ENCODE results near the gene KNL1. TPM values are rescaled to one million over a fixed set of nuclear protein-coding genes. Genes with fewer than 3 reads are reported as not detected.

The KNL1 gene
- total RNA-seq, result 10 to 100 TPM; 62.2 to 69.0 TPM

GRCh38 chr15:40593588-40594428 is at the start of gene KNL1:
Gene KNL1, plus strand, starts transcription at chr15:40594249. Its CDS starts 8,683 bp downstream, at chr15:40602932.
- DNase-seq, result peak; percentile 92
- Mint-ChIP-seq H3K36me3 (ENCODE audit: low read depth) (peaks cover 14% of the 10 kb centered on the region), H3K4me1 (peaks cover 41% of the 10 kb centered on the region), H3K4me3 (peak within 1 kb of the TSS; percentile 85), H3K9me3 (no peaks in the 10 kb centered on the region), H3K27me3 (peaks cover 7% of the 10 kb centered on the region), H3K27ac (peak within 1 kb of the TSS; percentile 97)
- CTCF ChIA-PET, result interaction anchor here (0.9 to 1.0 kb wide), 2 partner anchors 12 to 57 kb away, joined by 4 read pairs; no protein-coding TSS in a partner anchor
- POLR2A ChIA-PET, result no interaction called here

GRCh38 chr15:40545457-40545856 is 48.6 kb upstream of the KNL1 start:
- Mint-ChIP-seq H3K36me3 (ENCODE audit: low read depth) (peaks cover 11% of the 10 kb centered on the region), H3K27me3 (no peaks in the 10 kb centered on the region), H3K4me1 (peaks cover 8% of the 10 kb centered on the region), H3K27ac (no peak overlapping the region), H3K9me3 (no peaks in the 10 kb centered on the region), H3K4me3 (no peak overlapping the region)
- ChIA-PET CTCF (interaction anchor here (0.6 to 1.9 kb wide), 2 partner anchors 9 to 21 kb away, joined by 7 read pairs; no protein-coding TSS in a partner anchor), POLR2A (no interaction called here)
- no peak for DNase-seq

GRCh38 chr15:40548610-40549009 is 45.4 kb upstream of the KNL1 start:
- peaks cover 8% of the 10 kb centered on the region for H3K4me1 Mint-ChIP-seq
- POLR2A ChIA-PET, result no interaction called here

GRCh38 chr15:40549894-40550293 is 44.2 kb upstream of the KNL1 start:
- Mint-ChIP-seq H3K9me3 (no peaks in the 10 kb centered on the region), H3K36me3 (ENCODE audit: low read depth) (peaks cover 30% of the 10 kb centered on the region), H3K27ac (no peak overlapping the region), H3K4me3 (no peak overlapping the region), H3K4me1 (no peaks in the 10 kb centered on the region), H3K27me3 (no peaks in the 10 kb centered on the region)
- DNase-seq, result no peak
- POLR2A ChIA-PET, result no interaction called here
- CTCF ChIA-PET, result interaction anchor here (1.0 kb wide), 1 partner anchor 11 kb away, joined by 3 read pairs; no protein-coding TSS in a partner anchor

More at GRCh38 chr15:40548610-40549009, 45.4 kb upstream of the KNL1 start:
- Mint-ChIP-seq H3K9me3 (no peaks in the 10 kb centered on the region), H3K27ac (no peak overlapping the region), H3K36me3 (ENCODE audit: low read depth) (peaks cover 23% of the 10 kb centered on the region), H3K27me3 (no peaks in the 10 kb centered on the region), H3K4me3 (no peak overlapping the region)
- CTCF ChIA-PET, result interaction anchor here (0.5 kb wide), 1 partner anchor 19 kb away, joined by 3 read pairs; no protein-coding TSS in a partner anchor
- DNase-seq, result no peak

GRCh38 chr15:40550341-40551037 is 43.6 kb upstream of the KNL1 start:
- Mint-ChIP-seq H3K4me3 (no peak overlapping the region), H3K4me1 (no peaks in the 10 kb centered on the region), H3K9me3 (no peaks in the 10 kb centered on the region), H3K27ac (no peak overlapping the region), H3K27me3 (no peaks in the 10 kb centered on the region), H3K36me3 (ENCODE audit: low read depth) (peaks cover 33% of the 10 kb centered on the region)
- no peak for DNase-seq
- POLR2A ChIA-PET, result no interaction called here
- CTCF ChIA-PET, result interaction anchor here (0.6 to 1.0 kb wide), 2 partner anchors 12 to 70 kb away, joined by 3 to 4 read pairs; no protein-coding TSS in a partner anchor

GRCh38 chr15:40554161-40554525 is 39.9 kb upstream of the KNL1 start:
- DNase-seq, result no peak
- Mint-ChIP-seq H3K36me3 (ENCODE audit: low read depth) (peaks cover 39% of the 10 kb centered on the region), H3K9me3 (no peaks in the 10 kb centered on the region), H3K4me1 (peaks cover 2% of the 10 kb centered on the region), H3K27me3 (no peaks in the 10 kb centered on the region), H3K4me3 (no peak overlapping the region), H3K27ac (no peak overlapping the region)
- ChIA-PET CTCF (no interaction called here), POLR2A (no interaction called here)

GRCh38 chr15:40555876-40556275 is 38.2 kb upstream of the KNL1 start:
- DNase-seq, result no peak
- Mint-ChIP-seq H3K27me3 (no peaks in the 10 kb centered on the region), H3K9me3 (no peaks in the 10 kb centered on the region), H3K4me3 (no peak overlapping the region), H3K4me1 (peaks cover 5% of the 10 kb centered on the region), H3K36me3 (ENCODE audit: low read depth) (peaks cover 41% of the 10 kb centered on the region), H3K27ac (no peak overlapping the region)
- ChIA-PET POLR2A (no interaction called here), CTCF (no interaction called here)

GRCh38 chr15:40558952-40559742 is 34.9 kb upstream of the KNL1 start:
- no peak for DNase-seq
- Mint-ChIP-seq H3K4me1 (peaks cover 26% of the 10 kb centered on the region), H3K27me3 (no peaks in the 10 kb centered on the region), H3K9me3 (no peaks in the 10 kb centered on the region), H3K4me3 (no peak overlapping the region), H3K27ac (no peak overlapping the region), H3K36me3 (ENCODE audit: low read depth) (peaks cover 37% of the 10 kb centered on the region)
- POLR2A ChIA-PET, result no interaction called here
- CTCF ChIA-PET, result interaction anchor here (1.1 to 1.2 kb wide), 2 partner anchors 10 to 30 kb away, joined by 3 to 5 read pairs; no protein-coding TSS in a partner anchor

GRCh38 chr15:40562691-40563090 is 31.4 kb upstream of the KNL1 start:
- peaks cover 22% of the 10 kb centered on the region for H3K36me3 Mint-ChIP-seq (ENCODE audit: low read depth)
- CTCF ChIA-PET, result interaction anchor here (1.0 to 1.6 kb wide), 2 partner anchors 24 to 29 kb away, joined by 3 to 4 read pairs; no protein-coding TSS in a partner anchor

GRCh38 chr15:40563426-40563825 is 30.6 kb upstream of the KNL1 start:
- Mint-ChIP-seq H3K4me3 (peak overlapping the region; percentile 97), H3K27me3 (peaks cover 2% of the 10 kb centered on the region), H3K9me3 (no peaks in the 10 kb centered on the region), H3K27ac (no peak overlapping the region), H3K36me3 (ENCODE audit: low read depth) (peaks cover 20% of the 10 kb centered on the region), H3K4me1 (peaks cover 41% of the 10 kb centered on the region)
- CTCF ChIA-PET, result interaction anchor here (1.6 kb wide), 1 partner anchor 25 kb away, joined by 4 read pairs; no protein-coding TSS in a partner anchor
- DNase-seq, result no peak
- POLR2A ChIA-PET, result no interaction called here

More at GRCh38 chr15:40562691-40563090, 31.4 kb upstream of the KNL1 start:
- Mint-ChIP-seq H3K27me3 (peaks cover 2% of the 10 kb centered on the region), H3K27ac (no peak overlapping the region), H3K4me3 (peak overlapping the region; percentile 34), H3K9me3 (no peaks in the 10 kb centered on the region), H3K4me1 (peaks cover 41% of the 10 kb centered on the region)
- no peak for DNase-seq
- POLR2A ChIA-PET, result no interaction called here

GRCh38 chr15:40564591-40565332 is 29.3 kb upstream of the KNL1 start, which contains the start of gene CCDC32:
Gene CCDC32, minus strand, starts transcription at chr15:40565042. Its CDS starts 2,027 bp downstream, at chr15:40563015.
- H3K4me1 Mint-ChIP-seq, result peaks cover 43% of the 10 kb centered on the region
- peak; percentile 98 for DNase-seq
- peak within 1 kb of the TSS; percentile 97 for H3K27ac Mint-ChIP-seq
- peak within 1 kb of the TSS; percentile 97 for H3K4me3 Mint-ChIP-seq
- H3K27me3 Mint-ChIP-seq, result peaks cover 2% of the 10 kb centered on the region
- CTCF ChIA-PET, result interaction anchor here (0.8 to 2.0 kb wide), 7 partner anchors 13 to 296 kb away, joined by 3 to 9 read pairs (median 4); no protein-coding TSS in a partner anchor
- POLR2A ChIA-PET, result interaction anchor here (0.6 to 1.5 kb wide), 3 partner anchors 8 to 130 kb away, joined by 3 to 4 read pairs (median 3); partner anchors contain the start of gene RAD51
- no peaks in the 10 kb centered on the region for H3K9me3 Mint-ChIP-seq
- peaks cover 18% of the 10 kb centered on the region for H3K36me3 Mint-ChIP-seq (ENCODE audit: low read depth)
